ENCODE measurements around the gene HCCS.

The HCCS gene

GRCh38 chrX:11124112-11124511 lies 13.0 kb downstream of the HCCS start:
- no peak for DNase-seq

GRCh38 chrX:11125060-11125459 lies 13.9 kb downstream of the HCCS start:
- no peak for DNase-seq

- no peak for DNase-seq
Measured at GRCh38 chrX:11129534-11130105, 18.5 kb downstream of the HCCS start.

- DNase-seq: no peak
Measured at GRCh38 chrX:11130136-11130535, 19.0 kb downstream of the HCCS start.

- no peak for DNase-seq
Measured at GRCh38 chrX:11131146-11131545, 20.0 kb downstream of the HCCS start.

- no peak for DNase-seq
Measured at GRCh38 chrX:11135564-11136185, 24.5 kb downstream of the HCCS start.

- no peak for DNase-seq
Measured at GRCh38 chrX:11137543-11138139, 26.5 kb downstream of the HCCS start.

GRCh38 chrX:11138498-11139390 lies 27.6 kb downstream of the HCCS start:
- no peak for DNase-seq

GRCh38 chrX:11143931-11144678 lies 33.0 kb downstream of the HCCS start:
- peak; percentile 21 for DNase-seq

GRCh38 chrX:11146411-11146810 lies 35.3 kb downstream of the HCCS start:
- no peak for DNase-seq

- no peak for DNase-seq
Measured at GRCh38 chrX:11148401-11148800, 37.3 kb downstream of the HCCS start.

- DNase-seq: no peak
Measured at GRCh38 chrX:11151799-11152559, 40.8 kb downstream of the HCCS start.

GRCh38 chrX:11159149-11159548 lies 48.0 kb downstream of the HCCS start:
- no peak for DNase-seq

- DNase-seq: no peak
Measured at GRCh38 chrX:11164433-11164832, 53.3 kb downstream of the HCCS start.

GRCh38 chrX:11171956-11172355 lies 60.8 kb downstream of the HCCS start:
- DNase-seq: no peak

- DNase-seq: no peak
Measured at GRCh38 chrX:11172415-11172814, 61.3 kb downstream of the HCCS start.

All from activated T-cell treated with anti-CD3 and anti-CD28 coated beads, Interleukin-2, amount 50 U/mL, for 1 hour (primary cell).